Activated B cell treated with CpG ODN at 0.5 μM for 24 hours (primary cell): ENCODE results near the gene CASP10. TPM values are rescaled to one million over a fixed set of nuclear protein-coding genes. Genes with fewer than 3 reads are reported as not detected.

ENCODE experiments used
- ATAC-seq: fragments of 200-7000 bp; cut with Tn5 transposase; one replicate; pipeline ENCODE4 v1.10.0; 2021; ENCODE audit warnings: low read depth, mild to moderate bottlenecking, moderate library complexity
- CTCF ChIA-PET: fragments of 350-600 bp; sonication (Branson Sonifier 250); formaldehyde crosslinking; loops from one replicate; lab custom pipeline; 2021; ENCODE audit warnings: antibody characterized with exemption; lab: Charles Lee
- POLR2A ChIA-PET: fragments of 350-600 bp; sonication (Branson Sonifier 250); formaldehyde crosslinking; loops from one replicate; lab custom pipeline; 2021; ENCODE audit warnings: antibody characterized with exemption; lab: Charles Lee
- DNase-seq: peaks from one replicate; pipeline ENCODE4 v3.0.0; 2022
- H3K27ac Mint-ChIP-seq: one replicate; pipeline ENCODE4 v1.8.0; 2020; ENCODE audit warnings: mixed read lengths
- H3K27me3 Mint-ChIP-seq: one replicate; pipeline ENCODE4 v1.8.0; 2021; ENCODE audit warnings: mixed read lengths
- H3K36me3 Mint-ChIP-seq: one replicate; pipeline ENCODE4 v1.8.0; 2021; ENCODE audit warnings: low read depth, mixed read lengths
- H3K4me1 Mint-ChIP-seq: one replicate; pipeline ENCODE4 v1.8.0; 2021; ENCODE audit warnings: mixed read lengths
- H3K4me3 Mint-ChIP-seq: one replicate; pipeline ENCODE4 v1.8.0; 2020; ENCODE audit warnings: mild to moderate bottlenecking, mixed read lengths
- H3K9me3 Mint-ChIP-seq: one replicate; pipeline ENCODE4 v1.8.0; 2020; ENCODE audit warnings: mixed read lengths
- intact Hi-C: fragments of 100-400 bp; cut with micrococcal nuclease; formaldehyde crosslinking; loops from one replicate; pipeline ENCODE4 v1.15.1; 2024
- total RNA-seq: library from RNA; stranded (reverse); gene quantifications from 2 replicates; pipeline ENCODE4 v1.2.3, GENCODE V29; 2022
- TF ChIP-seq, protein P1 (sequence below): fragments of 200-600 bp; IDR thresholded peaks from one replicate; pipeline ENCODE4 v1.8.0; 2022; ENCODE audit warnings: antibody characterized with exemption, mild to moderate bottlenecking

The CASP10 gene
- total RNA-seq, 1 donor from 2014 or later, result 13.8 TPM

- H3K4me3 Mint-ChIP-seq, result peak overlapping the region; percentile 55
- ChIA-PET CTCF (interaction anchor here (0.7 to 2.4 kb wide), 6 partner anchors 8 to 285 kb away, joined by 3 to 26 read pairs (median 4); no protein-coding TSS in a partner anchor), POLR2A (interaction anchor here (0.5 to 1.4 kb wide), 6 partner anchors 9 to 68 kb away, joined by 3 to 10 read pairs (median 4); no protein-coding TSS in a partner anchor)
- peaks cover 24% of the 10 kb centered on the region for H3K36me3 Mint-ChIP-seq
- TF ChIP-seq, protein P1, sequence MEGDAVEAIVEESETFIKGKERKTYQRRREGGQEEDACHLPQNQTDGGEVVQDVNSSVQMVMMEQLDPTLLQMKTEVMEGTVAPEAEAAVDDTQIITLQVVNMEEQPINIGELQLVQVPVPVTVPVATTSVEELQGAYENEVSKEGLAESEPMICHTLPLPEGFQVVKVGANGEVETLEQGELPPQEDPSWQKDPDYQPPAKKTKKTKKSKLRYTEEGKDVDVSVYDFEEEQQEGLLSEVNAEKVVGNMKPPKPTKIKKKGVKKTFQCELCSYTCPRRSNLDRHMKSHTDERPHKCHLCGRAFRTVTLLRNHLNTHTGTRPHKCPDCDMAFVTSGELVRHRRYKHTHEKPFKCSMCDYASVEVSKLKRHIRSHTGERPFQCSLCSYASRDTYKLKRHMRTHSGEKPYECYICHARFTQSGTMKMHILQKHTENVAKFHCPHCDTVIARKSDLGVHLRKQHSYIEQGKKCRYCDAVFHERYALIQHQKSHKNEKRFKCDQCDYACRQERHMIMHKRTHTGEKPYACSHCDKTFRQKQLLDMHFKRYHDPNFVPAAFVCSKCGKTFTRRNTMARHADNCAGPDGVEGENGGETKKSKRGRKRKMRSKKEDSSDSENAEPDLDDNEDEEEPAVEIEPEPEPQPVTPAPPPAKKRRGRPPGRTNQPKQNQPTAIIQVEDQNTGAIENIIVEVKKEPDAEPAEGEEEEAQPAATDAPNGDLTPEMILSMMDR, result no peak
- DNase-seq (no peak), ATAC-seq (peak; percentile 35)
- peaks cover 61% of the 10 kb centered on the region for H3K4me1 Mint-ChIP-seq
- peak overlapping the region; percentile 53 for H3K27ac Mint-ChIP-seq
- intact Hi-C loops, result no loop called here
- no peaks in the 10 kb centered on the region for H3K9me3 Mint-ChIP-seq
- H3K27me3 Mint-ChIP-seq, result no peaks in the 10 kb centered on the region
Observed at GRCh38 chr2:201185863-201186262, 2.9 kb downstream of the CASP10 start.

- TF ChIP-seq, protein P1, result no peak
- no peak overlapping the region for H3K4me3 Mint-ChIP-seq
Observed at GRCh38 chr2:201186982-201187381, 4.0 kb downstream of the CASP10 start.

GRCh38 chr2:201188449-201188848 is 5.5 kb downstream of the CASP10 start:
- peaks cover 77% of the 10 kb centered on the region for H3K4me1 Mint-ChIP-seq
- ATAC-seq, result no peak
- no peak overlapping the region for H3K27ac Mint-ChIP-seq
- H3K36me3 Mint-ChIP-seq, result peaks cover 26% of the 10 kb centered on the region
- H3K4me3 Mint-ChIP-seq, result no peak overlapping the region
- DNase-seq, result no peak
- H3K27me3 Mint-ChIP-seq, result no peaks in the 10 kb centered on the region
- TF ChIP-seq, protein P1, result no peak
- H3K9me3 Mint-ChIP-seq, result no peaks in the 10 kb centered on the region
- ChIA-PET POLR2A (interaction anchor here (0.7 kb wide), 1 partner anchor 158 kb away, joined by 3 read pairs; no protein-coding TSS in a partner anchor), CTCF (no interaction called here)
- intact Hi-C loops, result no loop called here

More at GRCh38 chr2:201186982-201187381, 4.0 kb downstream of the CASP10 start:
- DNase-seq (no peak), ATAC-seq (no peak)
- H3K27ac Mint-ChIP-seq, result no peak overlapping the region
- peaks cover 24% of the 10 kb centered on the region for H3K36me3 Mint-ChIP-seq
- peaks cover 72% of the 10 kb centered on the region for H3K4me1 Mint-ChIP-seq
- H3K9me3 Mint-ChIP-seq, result no peaks in the 10 kb centered on the region
- intact Hi-C loops, result no loop called here
- ChIA-PET POLR2A (no interaction called here), CTCF (interaction anchor here (2.4 kb wide), 1 partner anchor 45 kb away, joined by 26 read pairs; no protein-coding TSS in a partner anchor)
- H3K27me3 Mint-ChIP-seq, result no peaks in the 10 kb centered on the region

DNA sequence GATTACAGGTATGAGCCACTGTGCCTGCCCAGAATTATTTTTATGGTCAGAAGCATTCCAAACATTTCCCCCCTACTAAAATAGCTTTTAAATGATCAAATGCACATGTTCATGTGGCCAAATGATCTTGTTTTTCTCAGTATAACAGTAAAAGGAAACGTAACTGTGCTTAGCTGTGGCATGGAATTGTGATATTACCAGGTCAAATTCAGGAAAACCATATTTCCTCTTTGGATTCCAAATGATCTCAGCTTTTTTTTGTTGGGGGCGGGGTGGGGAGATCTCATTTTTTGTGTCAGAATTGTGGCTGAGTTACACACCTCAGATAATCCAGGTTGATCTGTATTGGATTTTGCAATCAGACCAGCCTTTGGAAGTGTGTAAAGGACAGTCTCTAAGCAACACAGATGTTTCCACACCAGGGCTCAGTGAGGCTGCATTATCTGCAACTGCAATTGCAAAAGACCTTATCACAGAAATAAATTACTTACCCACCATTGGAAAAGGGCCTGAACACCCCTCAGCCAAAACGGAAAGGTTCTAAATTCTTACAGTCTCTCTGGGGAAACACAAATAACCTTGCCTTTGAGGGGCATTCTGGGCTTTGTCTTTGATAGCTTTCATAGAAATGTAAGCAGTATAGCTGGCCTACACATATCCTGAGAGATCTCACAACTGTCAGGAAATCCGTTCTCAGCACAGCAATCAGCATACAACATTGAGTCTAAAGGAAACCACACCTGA is 8.4 kb downstream of the CASP10 start:
- Mint-ChIP-seq H3K4me1 (peaks cover 77% of the 10 kb centered on the region), H3K4me3 (peak overlapping the region; percentile 5), H3K9me3 (no peaks in the 10 kb centered on the region), H3K27ac (no peak overlapping the region), H3K36me3 (peaks cover 36% of the 10 kb centered on the region), H3K27me3 (no peaks in the 10 kb centered on the region)
- intact Hi-C loops, result no loop called here
- ATAC-seq (no peak), DNase-seq (no peak)
- CTCF ChIA-PET, result interaction anchor here (1.1 to 1.6 kb wide), 4 partner anchors 9 to 55 kb away, joined by 3 to 9 read pairs (median 4); partner anchors contain the start of gene CASP10
- TF ChIP-seq, protein P1, result no peak
- POLR2A ChIA-PET, result interaction anchor here (0.6 to 1.7 kb wide), 3 partner anchors 8 to 64 kb away, joined by 3 to 6 read pairs (median 3); partner anchors contain the start of gene CASP10

- TF ChIP-seq, protein P1, result no peak
- intact Hi-C loops, result loop anchor here (1.0 to 2.0 kb wide), 4 partner anchors 10 to 38 kb away; no protein-coding TSS in a partner anchor
- POLR2A ChIA-PET, result interaction anchor here (0.8 to 3.5 kb wide), 10 partner anchors 8 to 330 kb away, joined by 3 to 21 read pairs (median 4); partner anchors contain the start of genes CASP10, CLK1, NIF3L1 and PPIL3
- H3K36me3 Mint-ChIP-seq, result peaks cover 38% of the 10 kb centered on the region
- CTCF ChIA-PET, result interaction anchor here (0.6 to 3.3 kb wide), 8 partner anchors 8 to 449 kb away, joined by 3 to 23 read pairs (median 4); partner anchors contain the start of genes CASP10 and TMEM237
- DNase-seq, result no peak
- peak overlapping the region; percentile 60 for H3K4me3 Mint-ChIP-seq
- H3K27ac Mint-ChIP-seq, result peak overlapping the region; percentile 75
- ATAC-seq, result peak; percentile 92
- H3K9me3 Mint-ChIP-seq, result no peaks in the 10 kb centered on the region
- peaks cover 70% of the 10 kb centered on the region for H3K4me1 Mint-ChIP-seq
- no peaks in the 10 kb centered on the region for H3K27me3 Mint-ChIP-seq
Observed at GRCh38 chr2:201194097-201194496, 11.2 kb downstream of the CASP10 start.
